Cortex of kidney (tissue), 1 donor: ENCODE measurements around the gene DUSP21.
"Not testable (repeated sequence)": the region's sequence is repeated elsewhere in the genome, so short reads cannot be mapped to it uniquely, and the experiment has no call there.

Experiments used
- DNase-seq: peaks from one replicate; lab custom pipeline; 2025; lab: John Stamatoyannopoulos, UW

The DUSP21 gene

GRCh38 chrX:44876086-44876485 is 32.3 kb downstream of the DUSP21 start:
- no peak for DNase-seq

GRCh38 chrX:44876767-44877166 is 32.9 kb downstream of the DUSP21 start:
- DNase-seq = no peak

GRCh38 chrX:44878780-44879179 is 35.0 kb downstream of the DUSP21 start:
- no peak for DNase-seq

- no peak for DNase-seq
Observed at GRCh38 chrX:44881549-44881948, 37.7 kb downstream of the DUSP21 start.

GRCh38 chrX:44882635-44883034 is 38.8 kb downstream of the DUSP21 start:
- no peak for DNase-seq

- no peak for DNase-seq
Observed at GRCh38 chrX:44884944-44885343, 41.1 kb downstream of the DUSP21 start.

GRCh38 chrX:44889824-44890223 is 46.0 kb downstream of the DUSP21 start:
- DNase-seq = no peak

GRCh38 chrX:44890247-44890646 is 46.4 kb downstream of the DUSP21 start:
- no peak for DNase-seq

- not testable (repeated sequence) for DNase-seq
Observed at GRCh38 chrX:44890687-44891086, 46.9 kb downstream of the DUSP21 start.

- no peak for DNase-seq
Observed at GRCh38 chrX:44891642-44892041, 47.8 kb downstream of the DUSP21 start.
